Measurements from ENCODE around the gene TAS2R7.
"Not testable (repeated sequence)": the region's sequence is repeated elsewhere in the genome, so short reads cannot be mapped to it uniquely, and the experiment has no call there.

The TAS2R7 gene

GRCh38 chr12:10802587-10802986, at the start of gene TAS2R7:
Gene TAS2R7, minus strand, starts transcription at chr12:10802627. Its CDS starts 57 bp downstream, at chr12:10802570.
- DNase-seq, result no peak

DNA sequence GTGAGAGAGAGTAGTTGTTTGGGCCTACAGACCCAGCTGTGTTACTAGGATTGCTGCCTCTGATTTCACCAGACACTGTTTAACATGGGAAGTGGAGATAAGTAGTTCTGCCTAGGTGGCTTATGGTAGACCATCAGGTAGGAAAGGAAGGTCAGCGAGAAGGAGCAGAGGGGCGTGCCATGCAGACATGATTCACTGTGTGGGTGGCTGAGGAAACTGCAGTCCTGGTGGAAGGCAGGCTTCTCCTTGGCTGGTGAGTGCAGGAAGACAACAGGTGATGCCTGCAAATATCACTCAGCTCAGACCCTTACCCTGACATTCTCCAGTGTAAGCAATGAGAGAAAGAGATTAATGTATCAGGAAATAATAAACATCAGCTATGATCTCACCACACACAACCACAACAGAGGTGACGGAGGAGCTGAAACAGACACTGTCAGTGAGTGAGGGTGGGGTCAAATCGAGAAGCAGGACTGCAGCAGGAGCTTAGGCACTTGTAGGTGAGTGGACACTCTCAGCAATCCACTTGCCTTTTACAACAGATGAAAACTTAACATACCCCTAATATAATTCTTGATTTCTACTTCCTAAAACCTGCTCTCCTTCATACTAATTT, 48.9 kb upstream of the TAS2R7 start:
- DNase-seq, result no peak

GRCh38 chr12:10849425-10849878, 47.0 kb upstream of the TAS2R7 start, which contains the start of gene PRR4:
Gene PRR4, minus strand, starts transcription at chr12:10849475. Its CDS starts 38 bp downstream, at chr12:10849437.
- peak; percentile 0 to 2 for DNase-seq

GRCh38 chr12:10847744-10848143, 45.3 kb upstream of the TAS2R7 start:
- no peak for DNase-seq

GRCh38 chr12:10842862-10843261, 40.4 kb upstream of the TAS2R7 start:
- no peak for DNase-seq

GRCh38 chr12:10838461-10838860, 36.0 kb upstream of the TAS2R7 start:
- no peak for DNase-seq

- DNase-seq, result no peak
Observed at GRCh38 chr12:10829994-10830393, 27.6 kb upstream of the TAS2R7 start.

DNA sequence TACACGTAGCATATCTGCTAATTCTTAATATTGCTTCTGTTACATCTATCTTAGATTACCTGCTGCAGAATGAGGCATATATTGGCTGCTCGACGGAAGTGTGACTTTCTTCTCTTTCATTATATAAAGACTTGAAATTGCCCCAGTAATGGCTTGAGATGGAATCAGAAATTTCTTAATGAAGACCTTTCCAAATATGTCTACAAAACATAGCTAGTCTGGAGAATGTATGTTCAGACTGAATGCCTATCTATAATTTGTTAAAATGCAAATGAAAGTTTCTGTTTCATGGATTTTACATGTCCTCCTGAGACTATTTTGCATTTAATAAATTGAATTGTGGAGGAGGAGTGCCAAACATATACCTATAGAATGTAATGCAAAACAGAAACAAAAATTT, 23.8 kb upstream of the TAS2R7 start, which contains the start of gene TAS2R10:
TAS2R10 (minus strand) TSS at position 101 of the 400 bp plus-strand sequence; CDS start at position 12, 89 bp downstream.
- DNase-seq, result no peak

DNA sequence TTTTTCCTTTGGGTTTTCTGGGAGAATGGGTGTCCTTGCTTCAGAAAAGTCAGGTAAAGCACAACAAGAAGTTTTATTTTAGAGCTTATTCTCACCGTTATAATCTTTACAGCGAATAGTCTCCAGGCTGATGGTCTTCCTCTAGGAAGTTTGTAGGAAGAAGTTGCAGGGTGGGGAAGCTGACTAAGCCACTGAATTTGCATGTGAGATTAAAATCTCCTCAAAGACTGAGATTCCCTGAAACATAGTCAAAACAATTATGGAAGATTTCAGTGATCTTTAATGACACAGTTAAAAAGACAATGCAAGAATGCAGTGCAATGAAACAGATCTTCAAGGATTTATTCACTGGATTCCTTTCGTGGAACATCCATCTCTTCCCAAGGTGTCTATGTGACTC, 22.5 kb upstream of the TAS2R7 start:
- DNase-seq, result no peak

- no peak for DNase-seq
Observed at GRCh38 chr12:10811883-10812536, 9.6 kb upstream of the TAS2R7 start.

DNA sequence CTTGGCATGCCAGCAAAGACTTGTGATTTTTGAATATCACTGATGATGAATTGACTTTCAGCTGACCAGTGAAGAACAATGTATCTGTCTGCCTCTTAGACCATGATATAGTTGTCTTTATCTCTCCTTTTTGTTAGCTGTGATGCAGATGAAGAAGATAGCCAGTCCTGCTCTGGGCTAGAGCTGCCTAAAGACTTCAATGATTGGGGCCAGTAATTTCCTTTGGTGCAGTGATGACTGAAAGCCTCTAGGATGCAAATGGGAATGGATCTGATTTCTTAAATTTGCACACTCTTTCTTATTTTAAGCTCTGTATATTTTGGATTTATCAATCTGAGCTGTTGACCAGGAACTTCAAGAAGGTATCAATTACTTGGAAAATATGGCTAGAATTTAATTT, 7.6 kb upstream of the TAS2R7 start, which contains the start of gene TAS2R9:
TAS2R9 (minus strand) TSS at position 101 of the 400 bp plus-strand sequence; CDS start at position 8, 93 bp downstream.
- DNase-seq, result no peak

- DNase-seq, result no peak
Observed at GRCh38 chr12:10807186-10807585, 4.8 kb upstream of the TAS2R7 start, which contains the start of gene TAS2R8. Gene TAS2R8, minus strand, starts transcription at chr12:10807286. Its CDS starts 306 bp downstream, at chr12:10806980.

GRCh38 chr12:10801741-10802140, 686 bp downstream of the TAS2R7 start:
- no peak for DNase-seq

- DNase-seq, result no peak
Observed at GRCh38 chr12:10794222-10794621, 8.2 kb downstream of the TAS2R7 start.

DNA sequence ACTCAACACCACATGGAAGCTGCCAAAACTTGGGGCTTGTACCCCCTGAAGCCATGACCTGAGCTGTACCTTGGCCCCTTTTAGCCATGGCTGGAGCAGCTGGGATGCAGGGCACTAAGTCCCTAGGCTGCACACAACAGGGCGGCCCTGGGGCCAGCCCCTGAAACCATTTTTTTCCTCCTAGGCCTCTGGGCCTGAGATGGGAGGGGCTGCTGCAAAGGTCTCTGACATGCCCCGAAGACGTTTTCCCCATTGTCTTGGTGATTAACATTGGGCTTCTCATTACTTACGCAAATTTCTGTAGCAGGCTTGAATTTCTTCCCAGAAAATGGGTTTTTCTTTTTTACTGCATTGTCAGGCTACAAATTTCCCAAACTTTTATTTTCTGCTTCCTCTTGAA, 10.7 kb downstream of the TAS2R7 start:
- DNase-seq, result not testable (repeated sequence)

- no peak for DNase-seq
Observed at GRCh38 chr12:10783252-10783651, 19.2 kb downstream of the TAS2R7 start.

DNA sequence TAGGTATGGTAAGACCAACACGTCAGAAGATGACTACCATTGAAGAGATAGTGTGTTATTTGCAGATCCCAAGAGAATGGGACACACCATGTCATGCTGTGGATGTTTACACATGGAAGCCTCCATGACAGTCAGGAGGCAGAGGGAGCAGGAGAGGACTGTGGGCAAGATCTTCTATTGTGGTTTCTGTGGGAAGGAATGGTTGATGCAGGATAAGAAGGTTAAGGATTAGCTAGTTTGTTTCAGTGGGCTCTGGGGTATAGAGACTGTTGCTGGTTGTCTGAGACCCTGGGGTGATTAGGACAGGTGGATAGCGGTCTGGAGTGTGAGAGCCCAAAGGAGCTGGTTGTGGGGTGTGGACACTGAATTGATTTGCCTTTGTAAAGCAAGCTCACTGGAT, 23.3 kb downstream of the TAS2R7 start:
- no peak for DNase-seq

DNA sequence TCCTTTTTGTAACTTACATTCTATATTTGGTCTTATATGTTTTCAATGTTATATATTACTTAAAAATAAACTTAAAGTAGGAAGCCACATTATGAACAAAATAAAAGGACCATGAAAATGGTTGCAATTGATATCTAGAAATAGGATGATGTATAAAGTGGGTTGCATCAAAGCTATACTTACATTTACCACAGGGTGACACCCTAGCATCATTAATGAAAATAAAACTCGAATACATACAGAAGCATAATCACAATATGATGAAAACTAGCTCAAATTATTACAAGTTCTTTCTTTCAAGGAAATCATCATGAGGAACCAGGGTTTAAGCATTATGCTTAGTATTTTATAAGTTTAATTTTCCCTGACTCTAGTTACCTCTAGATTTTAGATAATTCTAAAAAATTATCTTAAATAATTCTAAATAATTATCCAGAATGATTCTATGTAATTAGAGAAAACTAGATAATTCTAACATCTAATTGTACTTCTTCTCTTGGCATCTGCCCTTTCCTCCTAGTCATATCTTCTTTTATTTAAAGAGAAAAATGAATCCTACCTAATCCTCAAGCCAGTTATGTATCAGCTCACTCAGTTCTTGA, 31.2 kb downstream of the TAS2R7 start:
- DNase-seq, result peak; percentile 25 to 45

DNA sequence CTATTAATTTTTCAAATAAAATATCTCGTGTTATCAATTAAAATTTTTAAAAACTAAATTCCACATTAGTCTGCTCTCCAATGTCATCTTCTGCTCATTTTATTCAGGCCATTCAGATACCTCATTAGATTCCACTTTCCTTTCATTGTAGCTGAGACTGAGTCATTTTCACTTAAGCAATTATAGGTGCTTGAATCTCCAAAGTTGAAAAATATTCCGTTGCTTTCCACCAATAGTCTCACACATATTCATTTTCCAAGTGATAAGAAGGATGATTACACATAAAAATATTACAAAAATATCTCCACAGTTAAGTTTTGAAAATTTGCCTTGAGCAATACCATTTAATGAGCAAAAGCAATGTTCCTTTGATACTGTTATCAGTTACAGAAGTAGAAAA, 42.8 kb downstream of the TAS2R7 start:
- no peak for DNase-seq

DNA sequence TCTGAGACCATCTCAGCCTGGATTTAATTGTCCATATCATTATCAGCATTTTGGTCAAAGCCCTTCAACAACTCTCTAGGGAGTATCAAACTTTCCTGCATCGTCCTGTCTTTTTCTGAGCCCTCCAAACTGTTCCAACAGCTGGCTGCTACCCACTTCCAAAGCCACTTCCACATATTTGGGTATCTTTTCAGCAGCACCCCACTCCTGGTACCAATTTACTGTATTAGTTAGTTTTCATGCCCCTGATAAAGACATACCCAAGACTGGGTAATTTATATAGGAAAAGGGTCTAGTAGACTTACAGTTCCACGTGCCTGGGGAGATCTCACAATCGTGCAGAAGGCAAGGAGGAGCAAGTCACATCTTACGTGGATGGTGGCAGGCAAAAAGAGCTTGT, 46.2 kb downstream of the TAS2R7 start:
- no peak for DNase-seq

DNA sequence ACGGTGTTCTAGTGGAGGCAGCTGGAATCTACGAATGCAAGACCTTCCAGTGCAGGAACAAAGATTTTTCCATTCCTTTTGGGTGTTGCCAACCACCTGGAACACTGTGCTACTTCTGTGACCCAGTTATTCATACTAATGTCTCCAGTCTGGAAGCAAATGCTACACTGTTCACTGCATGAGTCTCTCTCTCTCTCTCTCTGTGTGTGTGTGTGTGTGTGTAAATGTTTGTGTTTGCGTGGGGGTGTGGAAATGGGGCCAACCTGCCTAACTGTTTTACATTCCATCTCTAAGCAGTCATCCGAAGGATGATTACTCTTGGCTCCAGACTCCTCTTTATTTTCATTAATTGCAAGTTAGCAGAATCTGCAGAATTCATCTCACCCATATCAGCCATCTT, 49.4 kb downstream of the TAS2R7 start:
- DNase-seq, result no peak

All from Kasumi-1 (cell line).